SK-N-SH treated with all-trans-retinoic acid at 6 μM for 48 hours (cell line): ENCODE results near the gene CEBPB.
"Not testable (repeated sequence)": the region's sequence is repeated elsewhere in the genome, so short reads cannot be mapped to it uniquely, and the experiment has no call there.

ENCODE experiments used
- CREB5 ChIP-seq: fragments of 250-450 bp; sonication (Bioruptor Pico); IDR thresholded peaks from 2 replicates; pipeline ENCODE4 v1.5.1; 2020; ENCODE audit warnings: low read depth, mild to moderate bottlenecking, moderate library complexity
- CSDC2 ChIP-seq: fragments of 250-450 bp; sonication (Bioruptor Pico); IDR thresholded peaks from 2 replicates; pipeline ENCODE4 v1.5.0; 2020; ENCODE audit warnings: mild to moderate bottlenecking, moderate library complexity
- OSR1 ChIP-seq: fragments of 250-450 bp; sonication (Bioruptor Pico); IDR thresholded peaks from 2 replicates; pipeline ENCODE4 v1.8.0; 2022; ENCODE audit warnings: moderate library complexity, mild to moderate bottlenecking, inconsistent platforms
- PATZ1 ChIP-seq: fragments of 250-450 bp; sonication (Bioruptor Pico); IDR thresholded peaks from 2 replicates; pipeline ENCODE4 v1.8.0; 2020; ENCODE audit warnings: mild to moderate bottlenecking, moderate library complexity, borderline replicate concordance
- TOX ChIP-seq: fragments of 250-450 bp; sonication (Bioruptor Pico); IDR thresholded peaks from 2 replicates; pipeline ENCODE4 v1.8.0; 2021; ENCODE audit warnings: mild to moderate bottlenecking, moderate library complexity, borderline replicate concordance
- ZC3H10 ChIP-seq: fragments of 250-450 bp; sonication (Bioruptor Pico); IDR thresholded peaks from 2 replicates; pipeline ENCODE4 v1.5.1; 2021; ENCODE audit warnings: mild to moderate bottlenecking, moderate library complexity
- ZFP3 ChIP-seq: fragments of 250-450 bp; sonication (Bioruptor Pico); IDR thresholded peaks from 2 replicates; pipeline ENCODE4 v1.5.0; 2020; ENCODE audit warnings: mild to moderate bottlenecking, moderate library complexity
- ZNF565 ChIP-seq: fragments of 450-650 bp; formaldehyde crosslinking; conservative IDR thresholded peaks from 2 replicates; pipeline ENCODE4 v1.5.0; 2020; ENCODE audit warnings: low read depth, mild to moderate bottlenecking, moderate library complexity
- ZNF70 ChIP-seq: fragments of 450-650 bp; formaldehyde crosslinking; IDR thresholded peaks from 2 replicates; pipeline ENCODE4 v1.5.0; 2020; ENCODE audit warnings: mild to moderate bottlenecking, moderate library complexity
- TF ChIP-seq, protein P1 (sequence below): fragments of 250-450 bp; sonication (Bioruptor Pico); IDR thresholded peaks from 2 replicates; pipeline ENCODE4 v1.8.0; 2021; ENCODE audit warnings: low read depth, mild to moderate bottlenecking, moderate library complexity, borderline replicate concordance

DNA sequence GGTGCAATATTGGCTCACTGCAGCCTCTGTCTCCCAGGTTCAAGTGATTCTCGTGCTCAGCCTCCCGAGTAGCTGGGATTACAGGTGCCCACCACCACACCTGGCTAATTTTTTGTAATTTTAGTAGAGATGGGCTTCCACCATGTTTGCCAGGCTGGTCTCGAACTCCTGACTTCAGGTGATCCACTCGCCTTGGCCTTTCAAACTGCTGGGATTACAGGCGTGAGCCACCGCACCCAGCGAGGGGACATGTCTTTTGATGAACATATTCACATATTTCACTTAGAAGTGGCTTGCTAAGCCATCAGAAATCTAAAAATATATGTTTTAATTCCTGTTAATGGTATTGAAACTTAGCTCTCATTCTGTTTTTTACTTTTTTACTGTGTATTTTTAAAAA, 11.1 kb downstream of the CEBPB start:
- not testable (repeated sequence) for TF ChIP-seq TOX (CRISPR knock-in tag); ZNF565 (CRISPR knock-in tag); ZC3H10; PATZ1; ZFP3 (CRISPR knock-in tag); OSR1 (CRISPR knock-in tag); CREB5; CSDC2 (CRISPR knock-in tag); ZNF70 (CRISPR knock-in tag)
- TF ChIP-seq, protein P1, sequence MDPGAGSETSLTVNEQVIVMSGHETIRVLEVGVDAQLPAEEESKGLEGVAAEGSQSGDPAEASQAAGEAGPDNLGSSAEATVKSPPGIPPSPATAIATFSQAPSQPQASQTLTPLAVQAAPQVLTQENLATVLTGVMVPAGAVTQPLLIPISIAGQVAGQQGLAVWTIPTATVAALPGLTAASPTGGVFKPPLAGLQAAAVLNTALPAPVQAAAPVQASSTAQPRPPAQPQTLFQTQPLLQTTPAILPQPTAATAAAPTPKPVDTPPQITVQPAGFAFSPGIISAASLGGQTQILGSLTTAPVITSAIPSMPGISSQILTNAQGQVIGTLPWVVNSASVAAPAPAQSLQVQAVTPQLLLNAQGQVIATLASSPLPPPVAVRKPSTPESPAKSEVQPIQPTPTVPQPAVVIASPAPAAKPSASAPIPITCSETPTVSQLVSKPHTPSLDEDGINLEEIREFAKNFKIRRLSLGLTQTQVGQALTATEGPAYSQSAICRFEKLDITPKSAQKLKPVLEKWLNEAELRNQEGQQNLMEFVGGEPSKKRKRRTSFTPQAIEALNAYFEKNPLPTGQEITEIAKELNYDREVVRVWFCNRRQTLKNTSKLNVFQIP (CRISPR knock-in tag): not testable (repeated sequence)
